ENCODE measurements around the gene EFEMP1. TPM values are rescaled to one million over a fixed set of nuclear protein-coding genes. Genes with fewer than 3 reads are reported as not detected.

Gene EFEMP1
- total RNA-seq = 116 and 188 TPM in 2 replicates

GRCh38 chr2:55923091-55923981 is at the start of gene EFEMP1:
TSS of gene EFEMP1 (minus strand) at chr2:55923782. CDS start at chr2:55922440, 1,342 bp downstream.

Other genes starting within 250 kb of the EFEMP1 start
- 28.6 and 35.9 TPM in 2 replicates for gene PNPT1, start 229.9 kb downstream of the EFEMP1 start, total RNA-seq